ENCODE measurements around the gene CELSR1. TPM values are rescaled to one million over a fixed set of nuclear protein-coding genes. Genes with fewer than 3 reads are reported as not detected.

CELSR1 gene
- total RNA-seq, 2 donors from 2014 or later: 24.2 to 38.2 TPM

DNA sequence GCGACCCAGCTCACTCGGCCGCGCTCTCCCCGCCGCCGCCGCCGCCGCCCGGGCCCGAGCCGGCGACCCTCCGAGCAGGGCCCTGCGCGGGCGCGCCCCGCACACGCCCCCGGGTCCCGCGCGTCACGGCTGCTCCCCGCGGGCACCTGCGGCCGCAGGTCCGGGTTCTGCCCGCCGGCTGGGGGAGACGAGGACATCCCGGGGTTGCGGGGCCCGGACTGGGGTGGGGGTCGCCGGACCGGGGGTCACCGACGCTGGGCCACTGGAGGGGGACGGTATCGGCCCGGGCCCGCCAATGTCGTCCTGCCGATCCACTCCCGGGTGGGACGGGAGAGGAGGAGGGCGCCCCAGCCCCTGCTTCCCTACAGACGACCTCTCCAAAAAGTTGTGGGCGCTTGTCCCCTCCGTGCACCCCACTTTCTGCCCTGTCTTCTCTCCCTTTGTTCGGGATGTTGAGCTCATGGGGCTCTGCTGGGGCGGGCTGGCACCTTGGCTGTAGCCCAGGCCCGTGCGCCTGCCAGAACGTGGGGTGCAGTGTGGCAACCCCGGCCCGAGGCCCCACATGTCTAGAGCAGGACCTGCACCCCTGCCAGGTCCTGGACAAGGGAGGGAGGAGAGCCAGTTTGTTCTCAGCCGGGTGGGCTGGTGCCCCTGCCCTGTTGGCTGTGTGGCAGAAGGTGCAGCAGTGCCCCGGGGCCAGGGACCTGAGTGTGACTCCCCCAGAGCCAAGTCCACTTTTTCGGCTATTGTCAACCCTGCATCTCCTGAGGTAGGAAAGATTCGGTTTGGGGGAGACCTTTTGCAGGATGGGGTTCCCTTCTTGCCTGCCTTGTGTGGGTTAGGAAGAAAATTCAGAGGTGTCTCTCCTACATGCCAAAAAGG lies 40.2 kb upstream of the CELSR1 start:
- H3K9me3 ChIP-seq: no peaks in the 10 kb centered on the region
- WGBS: 7% methylated on average over 21 of the region's 65 CpGs
- intact Hi-C loops (cut with DNase I): loop anchor here (5.0 kb wide), 2 partner anchors 75 to 160 kb away; partner anchors contain the start of gene CERK

DNA sequence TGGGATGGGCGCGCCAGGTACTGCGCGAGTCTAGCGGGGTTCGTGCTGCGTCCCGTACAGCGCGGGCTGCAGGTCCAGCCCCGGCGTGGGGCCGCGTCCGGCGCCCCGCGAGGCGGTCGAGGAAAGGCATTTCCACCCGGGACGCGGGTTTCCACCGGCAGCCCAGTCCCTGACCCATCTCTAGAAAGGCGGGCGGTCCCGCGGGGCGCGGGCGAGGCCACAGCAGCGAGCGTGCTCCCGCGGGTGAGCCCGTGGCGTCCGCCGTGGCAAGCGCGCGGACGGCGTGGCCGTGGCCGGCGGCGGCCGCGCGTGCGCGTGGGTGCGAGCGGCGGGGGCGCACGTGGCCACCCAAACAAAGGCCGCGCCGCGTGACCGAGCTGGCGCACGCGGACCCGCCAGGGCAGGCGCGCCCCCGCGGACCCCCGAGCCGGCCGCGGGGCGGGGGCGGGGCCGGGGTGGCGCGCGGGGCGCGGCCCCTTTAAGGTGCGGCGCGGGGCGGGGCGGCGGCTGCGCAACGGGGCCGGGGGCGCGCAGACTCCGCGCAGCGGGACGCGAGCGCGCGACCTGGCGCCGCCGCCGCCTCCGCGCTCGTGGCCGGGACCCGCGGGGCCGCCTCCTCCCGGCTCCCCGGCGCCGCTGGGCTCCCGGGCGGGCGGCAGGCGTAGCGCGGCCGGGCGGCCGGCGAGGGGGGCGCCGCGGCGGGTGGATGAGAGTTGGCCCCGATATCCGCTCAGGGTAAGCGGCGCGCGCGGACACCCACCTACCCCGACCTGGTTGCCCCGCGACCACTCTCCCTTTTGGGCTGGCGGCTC lies 39.3 kb upstream of the CELSR1 start:
- WGBS: 0% methylated on average over 46 of the region's 142 CpGs
- DNase-seq (ENCODE audit: low spot score): no peak
- Histone ChIP-seq H3K27me3 (replicated peaks; ENCODE audit: insufficient read depth) (no peaks in the 10 kb centered on the region), H3K9me3 (no peaks in the 10 kb centered on the region), H3K4me3 (peak overlapping the region; percentile 48), H3K36me3 (no peaks in the 10 kb centered on the region), H3K4me1 (replicated peaks) (no peaks in the 10 kb centered on the region), H3K27ac (no peak overlapping the region)
- TF ChIP-seq, protein P1, sequence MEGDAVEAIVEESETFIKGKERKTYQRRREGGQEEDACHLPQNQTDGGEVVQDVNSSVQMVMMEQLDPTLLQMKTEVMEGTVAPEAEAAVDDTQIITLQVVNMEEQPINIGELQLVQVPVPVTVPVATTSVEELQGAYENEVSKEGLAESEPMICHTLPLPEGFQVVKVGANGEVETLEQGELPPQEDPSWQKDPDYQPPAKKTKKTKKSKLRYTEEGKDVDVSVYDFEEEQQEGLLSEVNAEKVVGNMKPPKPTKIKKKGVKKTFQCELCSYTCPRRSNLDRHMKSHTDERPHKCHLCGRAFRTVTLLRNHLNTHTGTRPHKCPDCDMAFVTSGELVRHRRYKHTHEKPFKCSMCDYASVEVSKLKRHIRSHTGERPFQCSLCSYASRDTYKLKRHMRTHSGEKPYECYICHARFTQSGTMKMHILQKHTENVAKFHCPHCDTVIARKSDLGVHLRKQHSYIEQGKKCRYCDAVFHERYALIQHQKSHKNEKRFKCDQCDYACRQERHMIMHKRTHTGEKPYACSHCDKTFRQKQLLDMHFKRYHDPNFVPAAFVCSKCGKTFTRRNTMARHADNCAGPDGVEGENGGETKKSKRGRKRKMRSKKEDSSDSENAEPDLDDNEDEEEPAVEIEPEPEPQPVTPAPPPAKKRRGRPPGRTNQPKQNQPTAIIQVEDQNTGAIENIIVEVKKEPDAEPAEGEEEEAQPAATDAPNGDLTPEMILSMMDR (IDR thresholded peaks at IDR 0.05): no peak
- no peak for TF ChIP-seq POLR2A (IDR thresholded peaks at IDR 0.05)
- intact Hi-C loops (cut with DNase I): loop anchor here (5.0 kb wide), 2 partner anchors 76 to 161 kb away; partner anchors contain the start of gene CERK

More for the DNA sequence above, 40.2 kb upstream of the CELSR1 start:
- TF ChIP-seq, protein P1 (IDR thresholded peaks at IDR 0.05): no peak
- no peak for TF ChIP-seq POLR2AphosphoS5 (IDR thresholded peaks at IDR 0.05)
- TF ChIP-seq POLR2A (IDR thresholded peaks at IDR 0.05): no peak
- Histone ChIP-seq H3K4me3 (peak overlapping the region; percentile 48), H3K4me1 (replicated peaks) (no peaks in the 10 kb centered on the region), H3K27ac (peak overlapping the region in 1 of 2 donors; percentile 53), H3K27me3 (replicated peaks; ENCODE audit: insufficient read depth) (no peaks in the 10 kb centered on the region), H3K36me3 (no peaks in the 10 kb centered on the region)
- no peak for DNase-seq (ENCODE audit: low spot score)

DNA sequence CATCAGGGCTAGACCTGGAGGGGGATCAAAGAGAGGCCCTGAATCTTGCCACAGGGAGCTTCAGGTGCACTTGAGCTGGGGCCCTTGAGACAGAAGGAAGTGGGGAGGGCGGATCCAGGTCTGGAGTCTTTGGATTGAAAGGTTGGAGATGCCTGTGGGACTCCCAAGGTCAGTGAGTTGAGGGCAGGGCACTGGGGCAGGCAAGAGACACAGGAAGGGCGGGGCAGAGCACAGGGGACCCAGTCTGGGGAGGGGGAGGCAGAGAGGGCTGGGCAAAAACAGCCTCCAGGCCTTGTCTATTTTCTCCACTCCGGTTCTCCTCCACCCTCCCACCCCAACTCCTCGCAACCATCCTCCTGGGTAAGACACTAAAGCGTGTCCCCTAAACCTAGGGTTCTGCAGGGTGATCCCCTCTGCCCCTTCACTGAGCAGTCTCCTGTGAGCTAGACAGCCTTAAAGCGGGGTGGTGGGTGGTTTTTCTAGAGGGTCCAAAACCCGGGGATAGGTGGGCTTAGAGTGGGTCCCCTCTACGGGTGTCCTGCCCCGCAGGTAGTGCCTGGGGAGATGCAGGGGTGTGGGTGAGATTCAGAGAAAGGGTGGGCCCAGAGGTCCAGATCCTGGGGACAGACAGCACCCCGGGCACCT lies 38.6 kb upstream of the CELSR1 start:
- H3K4me3 ChIP-seq: peak overlapping the region; percentile 25 to 34
- no peaks in the 10 kb centered on the region for H3K36me3 ChIP-seq
- intact Hi-C loops (cut with DNase I): loop anchor here (5.0 kb wide), 2 partner anchors 76 to 161 kb away; partner anchors contain the start of gene CERK
- H3K9me3 ChIP-seq: no peaks in the 10 kb centered on the region
- H3K4me1 ChIP-seq (replicated peaks): no peaks in the 10 kb centered on the region
- no peak overlapping the region for H3K27ac ChIP-seq
- H3K27me3 ChIP-seq (replicated peaks; ENCODE audit: insufficient read depth): no peaks in the 10 kb centered on the region
- WGBS: 62% methylated on average over 9 of the region's 10 CpGs
- DNase-seq (ENCODE audit: low spot score): no peak
- TF ChIP-seq POLR2AphosphoS5 (IDR thresholded peaks at IDR 0.05) (no peak), POLR2A (IDR thresholded peaks at IDR 0.05) (no peak)

DNA sequence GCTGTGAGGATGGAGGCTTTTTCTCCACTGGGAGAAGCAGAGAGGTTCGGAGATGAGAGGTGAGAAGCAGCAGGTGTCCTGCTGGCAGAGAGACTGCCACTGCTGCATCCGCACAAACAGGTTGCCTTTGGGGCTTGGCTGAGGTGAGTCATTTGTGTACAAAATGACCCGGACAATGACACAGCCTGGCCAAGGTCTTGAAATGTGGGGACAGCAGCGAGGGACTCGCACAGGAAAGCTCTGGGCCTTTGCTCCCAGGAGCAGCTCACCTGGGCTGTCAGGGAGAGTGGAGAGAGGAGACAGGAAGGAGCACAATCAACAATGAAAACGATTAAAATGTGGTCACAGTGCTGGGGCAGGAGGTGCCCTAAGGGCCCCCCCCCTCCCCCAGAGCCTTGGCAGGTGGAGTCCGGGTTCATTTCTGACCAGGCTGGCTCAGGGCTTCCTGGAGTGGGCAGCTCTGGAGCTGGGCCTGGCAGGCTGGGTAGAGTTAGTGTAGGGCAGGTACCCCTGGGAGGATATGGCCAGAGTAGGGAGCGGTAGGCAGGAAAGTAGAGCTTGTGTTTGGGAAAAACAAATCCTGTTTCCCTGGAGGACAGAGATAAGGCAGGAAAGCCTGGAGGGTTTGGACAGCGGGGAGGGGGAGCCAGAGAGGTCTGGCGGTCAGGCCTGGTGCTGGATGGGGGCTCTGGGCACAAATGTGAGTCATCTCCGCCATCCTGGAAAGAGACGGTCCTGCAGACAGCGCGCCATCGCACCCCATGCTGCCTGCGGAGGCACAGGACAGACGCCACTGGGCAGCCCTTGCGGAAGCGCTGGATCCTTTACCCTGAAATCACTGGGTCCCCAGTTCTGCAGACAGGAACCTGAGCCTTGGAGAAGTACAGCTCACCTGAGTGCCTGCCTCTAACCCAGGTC lies 37.8 kb upstream of the CELSR1 start:
- no peaks in the 10 kb centered on the region for H3K36me3 ChIP-seq
- H3K9me3 ChIP-seq: no peaks in the 10 kb centered on the region
- DNase-seq (ENCODE audit: low spot score): no peak
- intact Hi-C loops (cut with DNase I): loop anchor here (5.0 kb wide), 2 partner anchors 77 to 162 kb away; partner anchors contain the start of gene CERK
- no peaks in the 10 kb centered on the region for H3K4me1 ChIP-seq (replicated peaks)
- WGBS: 70% methylated on average over 18 of the region's 19 CpGs
- no peak for TF ChIP-seq POLR2AphosphoS5 (IDR thresholded peaks at IDR 0.05)
- TF ChIP-seq POLR2A (IDR thresholded peaks at IDR 0.05): no peak
- TF ChIP-seq, protein P1 (IDR thresholded peaks at IDR 0.05): no peak
- H3K27ac ChIP-seq: no peak overlapping the region
- no peak overlapping the region for H3K4me3 ChIP-seq
- H3K27me3 ChIP-seq (replicated peaks; ENCODE audit: insufficient read depth): no peaks in the 10 kb centered on the region
